Endodermal cell (in vitro differentiated cells): ENCODE data around the gene CREB3. TPM values are rescaled to one million over a fixed set of nuclear protein-coding genes. Genes with fewer than 3 reads are reported as not detected.

Experiments
- DNase-seq: peaks from one replicate; pipeline ENCODE4 v3.0.0-alpha.2; 2017
- H3K27ac ChIP-seq: 2 replicates; pipeline ENCODE4 v1.5.1; 2013; ENCODE audit warnings: mild to moderate bottlenecking, low read depth, low read length, moderate library complexity
- H3K27me3 ChIP-seq: 2 replicates; pipeline ENCODE4 v1.6.1; 2013; ENCODE audit warnings: mild to moderate bottlenecking, low read length, moderate library complexity; ENCODE audit not compliant: insufficient read depth, control insufficient read depth, poor library complexity, severe bottlenecking
- H3K36me3 ChIP-seq: 2 replicates; pipeline ENCODE4 v1.7.0; 2013; ENCODE audit warnings: mild to moderate bottlenecking, low read length, moderate library complexity; ENCODE audit not compliant: control insufficient read depth, insufficient read depth
- H3K4me1 ChIP-seq: one replicate; pipeline ENCODE4 v1.7.0; 2013; ENCODE audit warnings: low read length; ENCODE audit not compliant: control insufficient read depth, insufficient read depth
- H3K4me3 ChIP-seq: 2 replicates; pipeline ENCODE4 v1.5.1; 2013; ENCODE audit warnings: mild to moderate bottlenecking, low read length, moderate library complexity
- H3K9ac ChIP-seq: 2 replicates; pipeline ENCODE4 v1.6.1; 2013; ENCODE audit warnings: mild to moderate bottlenecking, low read length, moderate library complexity; ENCODE audit not compliant: poor library complexity, severe bottlenecking; ENCODE audit errors: extremely low read depth
- H3K9me3 ChIP-seq: 2 replicates; pipeline ENCODE4 v1.6.1; 2013; ENCODE audit warnings: mild to moderate bottlenecking, low read length, moderate library complexity; ENCODE audit not compliant: control insufficient read depth
- H3K27ac Mint-ChIP-seq: 2 replicates; pipeline ENCODE4 v1.8.0; 2020; ENCODE audit warnings: mixed read lengths
- H3K27me3 Mint-ChIP-seq: 2 replicates; pipeline ENCODE4 v1.8.0; 2021; ENCODE audit warnings: mild to moderate bottlenecking, mixed read lengths; ENCODE audit not compliant: insufficient read depth
- H3K36me3 Mint-ChIP-seq: 2 replicates; pipeline ENCODE4 v1.8.0; 2020; ENCODE audit warnings: low read depth, mixed read lengths
- H3K4me1 Mint-ChIP-seq: 2 replicates; pipeline ENCODE4 v1.8.0; 2020; ENCODE audit warnings: mixed read lengths
- H3K4me3 Mint-ChIP-seq: 2 replicates; pipeline ENCODE4 v1.8.0; 2020; ENCODE audit warnings: mild to moderate bottlenecking, moderate library complexity, mixed read lengths
- H3K9me3 Mint-ChIP-seq: 2 replicates; pipeline ENCODE4 v1.8.0; 2020; ENCODE audit warnings: mild to moderate bottlenecking, mixed read lengths
- WGBS, 2 experiments: methylation state at CpG; one replicate each; pipeline versions ENCODE4 v1.1.5 to v1.1.7; 2013; ENCODE audit warnings: missing lambda C conversion rate in 2 of 2, mixed read lengths in 1 of 2; ENCODE audit not compliant: insufficient coverage in 1 of 2, insufficient read length in 1 of 2; 5-methylcytosine and 5-hydroxymethylcytosine counted together
- total RNA-seq, 2 donors: library from RNA; stranded (reverse); fragmentation: NEBNext Ultra II Directional in 1 of 2; extraction: Animal tissue kit (Norgen Biotek cat#: 25700) in 1 of 2; gene quantifications; 2 replicates in 1 of 2; 3 replicates in 1 of 2; pipeline ENCODE4 v1.2.1, GENCODE V29; 2021
- TF ChIP-seq, protein P1 (sequence below): fragments of 200-600 bp; sonication (generic); conservative IDR thresholded peaks from 2 replicates; pipeline ENCODE4 v1.5.0; 2021; ENCODE audit warnings: antibody characterized with exemption, mild to moderate bottlenecking

Gene CREB3
- total RNA-seq, 2 donors from 2014 or later = 28.1 to 33.6 TPM

- Mint-ChIP-seq H3K36me3 (peaks cover 82% of the 10 kb centered on the region), H3K4me3 (no peak overlapping the region), H3K27ac (no peak overlapping the region), H3K27me3 (no peaks in the 10 kb centered on the region), H3K9me3 (no peaks in the 10 kb centered on the region), H3K4me1 (no peaks in the 10 kb centered on the region)
- Histone ChIP-seq H3K27ac (no peak overlapping the region), H3K9me3 (no peaks in the 10 kb centered on the region), H3K4me3 (no peak overlapping the region), H3K9ac (no peak overlapping the region), H3K27me3 (no peaks in the 10 kb centered on the region), H3K36me3 (peaks cover 98% of the 10 kb centered on the region), H3K4me1 (no peaks in the 10 kb centered on the region)
- TF ChIP-seq, protein P1, sequence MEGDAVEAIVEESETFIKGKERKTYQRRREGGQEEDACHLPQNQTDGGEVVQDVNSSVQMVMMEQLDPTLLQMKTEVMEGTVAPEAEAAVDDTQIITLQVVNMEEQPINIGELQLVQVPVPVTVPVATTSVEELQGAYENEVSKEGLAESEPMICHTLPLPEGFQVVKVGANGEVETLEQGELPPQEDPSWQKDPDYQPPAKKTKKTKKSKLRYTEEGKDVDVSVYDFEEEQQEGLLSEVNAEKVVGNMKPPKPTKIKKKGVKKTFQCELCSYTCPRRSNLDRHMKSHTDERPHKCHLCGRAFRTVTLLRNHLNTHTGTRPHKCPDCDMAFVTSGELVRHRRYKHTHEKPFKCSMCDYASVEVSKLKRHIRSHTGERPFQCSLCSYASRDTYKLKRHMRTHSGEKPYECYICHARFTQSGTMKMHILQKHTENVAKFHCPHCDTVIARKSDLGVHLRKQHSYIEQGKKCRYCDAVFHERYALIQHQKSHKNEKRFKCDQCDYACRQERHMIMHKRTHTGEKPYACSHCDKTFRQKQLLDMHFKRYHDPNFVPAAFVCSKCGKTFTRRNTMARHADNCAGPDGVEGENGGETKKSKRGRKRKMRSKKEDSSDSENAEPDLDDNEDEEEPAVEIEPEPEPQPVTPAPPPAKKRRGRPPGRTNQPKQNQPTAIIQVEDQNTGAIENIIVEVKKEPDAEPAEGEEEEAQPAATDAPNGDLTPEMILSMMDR = no peak
- DNase-seq = no peak
- 93 to 99% methylated on average over 10 to 15 of the region's 15 CpGs for WGBS, 2 experiments
Measured at GRCh38 chr9:35718721-35719511, 13.6 kb upstream of the CREB3 start.

- no peak overlapping the region for H3K4me3 Mint-ChIP-seq
- H3K27ac Mint-ChIP-seq = no peak overlapping the region
- no peak overlapping the region for H3K27ac ChIP-seq
- TF ChIP-seq, protein P1 = no peak
- DNase-seq = no peak
- WGBS, 2 experiments = 93% methylated on average over 3 to 4 of the region's 4 CpGs
- H3K9ac ChIP-seq = no peak overlapping the region
- peaks cover 98% of the 10 kb centered on the region for H3K36me3 ChIP-seq
- H3K9me3 Mint-ChIP-seq = no peaks in the 10 kb centered on the region
- H3K27me3 ChIP-seq = no peaks in the 10 kb centered on the region
- H3K4me1 Mint-ChIP-seq = no peaks in the 10 kb centered on the region
- H3K4me3 ChIP-seq = no peak overlapping the region
- no peaks in the 10 kb centered on the region for H3K27me3 Mint-ChIP-seq
- H3K4me1 ChIP-seq = no peaks in the 10 kb centered on the region
- no peaks in the 10 kb centered on the region for H3K9me3 ChIP-seq
- peaks cover 83% of the 10 kb centered on the region for H3K36me3 Mint-ChIP-seq
Measured at GRCh38 chr9:35719546-35719945, 12.9 kb upstream of the CREB3 start.

- Histone ChIP-seq H3K27ac (no peak overlapping the region), H3K4me3 (no peak overlapping the region), H3K9ac (no peak overlapping the region), H3K4me1 (peaks cover 9% of the 10 kb centered on the region), H3K27me3 (no peaks in the 10 kb centered on the region), H3K36me3 (peaks cover 77% of the 10 kb centered on the region), H3K9me3 (no peaks in the 10 kb centered on the region)
- Mint-ChIP-seq H3K4me1 (peaks cover 6% of the 10 kb centered on the region), H3K27ac (no peak overlapping the region), H3K9me3 (no peaks in the 10 kb centered on the region), H3K4me3 (no peak overlapping the region), H3K27me3 (no peaks in the 10 kb centered on the region), H3K36me3 (peaks cover 67% of the 10 kb centered on the region)
- TF ChIP-seq, protein P1 = no peak
- no peak for DNase-seq
- 98 to 100% methylated on average over 1 to 2 of the region's 2 CpGs for WGBS, 2 experiments
Measured at GRCh38 chr9:35723426-35723825, 9.0 kb upstream of the CREB3 start.
